HG03139 (cell line): Measurements from ENCODE around the gene TECPR1.

Experiments used
- ATAC-seq: cut with Tn5 transposase; IDR thresholded peaks from one replicate; pipeline ENCODE4 v1.9.1; 2021; ENCODE audit not compliant: unreplicated experiment

TECPR1 gene

GRCh38 chr7:98213888-98214810 lies 37.9 kb downstream of the TECPR1 start:
- ATAC-seq, result no peak

- no peak for ATAC-seq
Measured at GRCh38 chr7:98213296-98213887, 38.6 kb downstream of the TECPR1 start.

GRCh38 chr7:98212532-98213041 lies 39.4 kb downstream of the TECPR1 start:
- no peak for ATAC-seq

- no peak for ATAC-seq
Measured at GRCh38 chr7:98211676-98212531, 40.1 kb downstream of the TECPR1 start.

- no peak for ATAC-seq
Measured at GRCh38 chr7:98211221-98211675, 40.8 kb downstream of the TECPR1 start, which contains the start of gene BHLHA15. Gene BHLHA15 (plus strand): TSS chr7:98211439. CDS start chr7:98212310, 871 bp downstream.

GRCh38 chr7:98210513-98211220 lies 41.4 kb downstream of the TECPR1 start:
- no peak for ATAC-seq

- ATAC-seq, result no peak
Measured at GRCh38 chr7:98209166-98209920, 42.7 kb downstream of the TECPR1 start.

- ATAC-seq, result no peak
Measured at GRCh38 chr7:98206451-98207330, 45.3 kb downstream of the TECPR1 start.

- no peak for ATAC-seq
Measured at GRCh38 chr7:98205162-98205845, 46.7 kb downstream of the TECPR1 start.

GRCh38 chr7:98204670-98205069 lies 47.4 kb downstream of the TECPR1 start:
- ATAC-seq, result no peak

- no peak for ATAC-seq
Measured at GRCh38 chr7:98203964-98204605, 47.9 kb downstream of the TECPR1 start.

- ATAC-seq, result peak; percentile 31
Measured at GRCh38 chr7:98203261-98203963, 48.6 kb downstream of the TECPR1 start.

- ATAC-seq, result peak; percentile 92
Measured at GRCh38 chr7:98202367-98203195, 49.5 kb downstream of the TECPR1 start.

GRCh38 chr7:98200364-98200763 lies 51.7 kb downstream of the TECPR1 start:
- peak; percentile 44 for ATAC-seq

- ATAC-seq, result no peak
Measured at GRCh38 chr7:98199131-98199530, 52.9 kb downstream of the TECPR1 start.
